Measurements from ENCODE around the gene SOCS4.
"Not testable (repeated sequence)": the region's sequence is repeated elsewhere in the genome, so short reads cannot be mapped to it uniquely, and the experiment has no call there.

The SOCS4 gene, protein sequence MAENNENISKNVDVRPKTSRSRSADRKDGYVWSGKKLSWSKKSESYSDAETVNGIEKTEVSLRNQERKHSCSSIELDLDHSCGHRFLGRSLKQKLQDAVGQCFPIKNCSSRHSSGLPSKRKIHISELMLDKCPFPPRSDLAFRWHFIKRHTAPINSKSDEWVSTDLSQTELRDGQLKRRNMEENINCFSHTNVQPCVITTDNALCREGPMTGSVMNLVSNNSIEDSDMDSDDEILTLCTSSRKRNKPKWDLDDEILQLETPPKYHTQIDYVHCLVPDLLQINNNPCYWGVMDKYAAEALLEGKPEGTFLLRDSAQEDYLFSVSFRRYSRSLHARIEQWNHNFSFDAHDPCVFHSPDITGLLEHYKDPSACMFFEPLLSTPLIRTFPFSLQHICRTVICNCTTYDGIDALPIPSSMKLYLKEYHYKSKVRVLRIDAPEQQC

DNA sequence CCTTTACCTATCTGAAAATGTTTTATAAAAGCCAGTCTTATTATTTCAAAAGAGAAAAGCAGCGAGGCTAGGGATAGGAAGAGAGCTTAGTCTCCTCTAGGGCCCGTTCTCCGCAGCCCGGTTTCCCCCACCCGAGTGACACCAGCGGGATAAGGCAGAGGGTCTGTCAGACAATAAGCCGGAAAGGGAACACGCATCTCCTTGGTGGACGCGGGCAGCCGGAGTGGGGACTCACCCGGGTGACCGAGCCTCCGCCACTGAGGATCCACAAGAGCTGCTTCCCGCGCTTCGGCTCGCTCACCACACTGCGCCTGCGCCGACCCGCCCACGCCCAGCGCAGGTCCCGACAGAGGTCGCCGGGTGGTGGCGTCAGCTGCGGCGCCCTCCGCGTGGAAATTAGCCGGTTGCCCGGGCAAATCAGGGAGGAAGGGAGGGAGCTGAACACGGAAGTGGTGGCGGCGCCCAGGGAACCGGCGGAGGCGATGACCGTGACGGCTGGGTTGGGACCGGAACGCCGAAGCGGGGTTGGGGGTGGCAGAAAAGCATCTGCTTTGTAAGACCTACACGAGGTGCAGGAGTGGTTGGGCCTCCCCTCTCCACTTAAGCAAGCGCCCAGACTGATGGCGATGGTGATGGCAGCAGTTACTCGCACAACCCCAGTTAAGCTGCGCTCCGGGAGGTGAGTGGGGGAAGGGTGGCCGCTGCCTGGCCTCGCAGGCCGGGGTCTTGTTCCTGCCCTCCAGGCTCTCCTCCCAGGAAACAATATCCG, at the start of gene SOCS4, which contains the start of gene WDHD1:
Gene SOCS4 (plus strand): TSS at position 444 of the 769 bp plus-strand sequence. CDS start 15,806 bp downstream, outside the sequence.
Gene WDHD1 (minus strand): TSS at position 307 of the 769 bp plus-strand sequence. CDS start 312 bp downstream, outside the sequence.
- Histone ChIP-seq H3K4me3 (ENCODE audit: low read depth, low read length) (peak within 1 kb of the TSS; percentile 95), H3K4me1 (ENCODE audit: control insufficient read depth, insufficient read depth, low read length) (peaks cover 16% of the 10 kb centered on the region), H3K9me3 (ENCODE audit: control insufficient read depth, insufficient read depth, low read length) (no peaks in the 10 kb centered on the region), H3K9ac (ENCODE audit: low read depth, low read length) (peak within 1 kb of the TSS; percentile 93), H3K27me3 (ENCODE audit: control insufficient read depth, insufficient read depth, low read length) (no peaks in the 10 kb centered on the region), H3K36me3 (ENCODE audit: control insufficient read depth, insufficient read depth, low read length) (no peaks in the 10 kb centered on the region)

DNA sequence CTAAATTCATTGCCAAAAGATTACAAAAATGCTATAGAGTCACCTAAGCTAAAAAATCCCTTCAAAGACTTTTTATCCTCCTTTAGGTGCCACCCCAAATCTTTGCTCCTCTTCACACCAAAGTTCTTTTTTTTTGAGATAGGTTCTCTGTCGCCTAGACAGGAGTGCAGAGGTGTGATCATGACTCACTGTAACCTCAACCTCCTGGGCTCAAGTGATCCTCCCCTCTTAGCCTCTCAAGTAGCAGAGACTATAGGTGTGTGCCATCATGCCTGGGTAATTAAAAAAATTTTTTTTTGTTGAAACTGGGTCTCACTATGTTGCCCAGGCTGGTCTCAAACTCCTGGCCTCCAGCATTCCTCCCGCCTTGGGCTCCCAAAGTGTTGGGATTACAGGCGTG, 48.0 kb upstream of the SOCS4 start:
- Histone ChIP-seq H3K9ac (ENCODE audit: low read depth, low read length) (no peak overlapping the region), H3K9me3 (ENCODE audit: control insufficient read depth, insufficient read depth, low read length) (no peaks in the 10 kb centered on the region), H3K27me3 (ENCODE audit: control insufficient read depth, insufficient read depth, low read length) (no peaks in the 10 kb centered on the region), H3K4me3 (ENCODE audit: low read depth, low read length) (no peak overlapping the region), H3K36me3 (ENCODE audit: control insufficient read depth, insufficient read depth, low read length) (peaks cover 12% of the 10 kb centered on the region), H3K4me1 (ENCODE audit: control insufficient read depth, insufficient read depth, low read length) (no peaks in the 10 kb centered on the region)

DNA sequence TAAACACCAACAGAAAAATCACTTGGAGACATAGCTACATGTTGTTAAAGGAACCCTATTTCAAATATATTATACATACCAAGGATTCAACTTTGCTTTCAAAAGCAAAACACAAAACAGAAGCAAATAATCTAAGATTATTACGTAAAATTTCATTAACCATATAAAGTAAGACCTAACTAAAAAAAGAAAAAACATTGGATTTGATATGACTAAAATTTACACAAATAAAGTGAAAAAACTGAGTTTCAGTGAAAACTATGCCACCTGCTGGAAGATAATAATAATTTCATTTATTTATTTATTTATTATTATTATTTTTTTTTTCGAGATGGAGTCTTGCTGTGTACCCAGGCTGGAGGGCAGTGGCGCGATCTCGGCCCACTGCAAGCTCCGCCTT, 45.3 kb upstream of the SOCS4 start:
- H3K4me3 ChIP-seq (ENCODE audit: low read depth, low read length), result no peak overlapping the region
- H3K27me3 ChIP-seq (ENCODE audit: control insufficient read depth, insufficient read depth, low read length), result no peaks in the 10 kb centered on the region
- peaks cover 22% of the 10 kb centered on the region for H3K36me3 ChIP-seq (ENCODE audit: control insufficient read depth, insufficient read depth, low read length)
- H3K9me3 ChIP-seq (ENCODE audit: control insufficient read depth, insufficient read depth, low read length), result no peaks in the 10 kb centered on the region
- no peak overlapping the region for H3K9ac ChIP-seq (ENCODE audit: low read depth, low read length)
- H3K4me1 ChIP-seq (ENCODE audit: control insufficient read depth, insufficient read depth, low read length), result no peaks in the 10 kb centered on the region

DNA sequence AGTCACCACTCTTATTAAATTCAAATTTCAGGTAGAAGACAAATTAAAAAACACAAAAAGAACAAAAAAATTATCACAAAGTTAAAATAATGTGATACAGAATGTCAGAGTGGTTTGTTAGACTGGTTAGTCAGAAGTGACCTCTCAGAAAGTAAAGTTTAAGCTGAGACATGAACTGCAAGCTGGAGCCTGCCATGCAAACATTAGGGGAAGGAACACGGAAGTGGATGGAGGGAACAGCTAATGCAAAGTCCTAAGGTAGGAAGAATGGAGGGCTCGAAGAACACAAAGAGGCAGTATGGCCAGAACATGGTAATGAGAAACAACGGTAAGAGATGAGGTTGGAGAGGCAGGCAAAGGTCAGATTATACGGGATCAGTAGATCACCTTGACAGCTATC, 41.9 kb upstream of the SOCS4 start:
- Histone ChIP-seq H3K36me3 (ENCODE audit: control insufficient read depth, insufficient read depth, low read length) (peaks cover 26% of the 10 kb centered on the region), H3K9ac (ENCODE audit: low read depth, low read length) (no peak overlapping the region), H3K4me1 (ENCODE audit: control insufficient read depth, insufficient read depth, low read length) (no peaks in the 10 kb centered on the region), H3K27me3 (ENCODE audit: control insufficient read depth, insufficient read depth, low read length) (no peaks in the 10 kb centered on the region), H3K9me3 (ENCODE audit: control insufficient read depth, insufficient read depth, low read length) (no peaks in the 10 kb centered on the region), H3K4me3 (ENCODE audit: low read depth, low read length) (no peak overlapping the region)

DNA sequence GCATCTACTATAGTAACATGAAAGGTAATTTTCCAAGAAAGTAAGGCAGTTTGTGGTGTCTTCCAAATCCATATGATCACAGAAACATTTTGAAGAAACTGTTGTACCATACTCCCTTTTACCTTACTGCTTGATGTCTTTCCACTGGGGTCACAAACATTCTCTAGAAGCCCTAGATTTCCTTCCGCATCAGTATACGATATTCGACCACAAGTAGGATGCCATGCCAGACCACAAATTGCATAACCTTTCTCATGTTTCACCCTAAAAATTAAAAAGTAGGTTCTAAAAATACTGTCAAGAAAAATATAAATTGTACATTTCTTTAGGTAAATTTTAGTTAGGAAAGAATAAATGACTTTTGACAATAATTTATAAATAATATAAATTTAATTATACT, 26.7 kb upstream of the SOCS4 start:
- H3K4me1 ChIP-seq (ENCODE audit: control insufficient read depth, insufficient read depth, low read length), result no peaks in the 10 kb centered on the region
- H3K36me3 ChIP-seq (ENCODE audit: control insufficient read depth, insufficient read depth, low read length), result peaks cover 36% of the 10 kb centered on the region
- no peaks in the 10 kb centered on the region for H3K27me3 ChIP-seq (ENCODE audit: control insufficient read depth, insufficient read depth, low read length)
- H3K4me3 ChIP-seq (ENCODE audit: low read depth, low read length), result no peak overlapping the region
- no peaks in the 10 kb centered on the region for H3K9me3 ChIP-seq (ENCODE audit: control insufficient read depth, insufficient read depth, low read length)
- H3K9ac ChIP-seq (ENCODE audit: low read depth, low read length), result no peak overlapping the region

DNA sequence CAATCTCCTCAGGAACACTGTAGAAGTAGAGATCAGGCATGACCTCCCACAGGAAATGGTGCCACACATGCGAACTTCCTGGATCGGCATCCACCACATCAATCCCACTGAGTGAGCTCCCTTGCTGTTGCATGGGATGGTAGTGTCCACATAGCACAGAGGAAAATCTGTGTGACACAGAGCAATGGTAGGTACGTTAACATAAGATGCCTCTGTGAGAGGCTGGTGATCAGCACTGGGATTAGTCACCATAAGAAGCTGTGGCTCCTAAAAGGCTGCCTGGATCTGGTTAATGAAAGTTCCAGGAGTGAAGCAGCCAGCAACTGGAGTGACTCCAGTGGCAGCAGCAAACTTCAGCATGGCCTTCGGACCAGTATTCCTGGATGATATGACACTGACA, 22.0 kb upstream of the SOCS4 start:
- Histone ChIP-seq H3K9me3 (ENCODE audit: control insufficient read depth, insufficient read depth, low read length) (no peaks in the 10 kb centered on the region), H3K4me1 (ENCODE audit: control insufficient read depth, insufficient read depth, low read length) (no peaks in the 10 kb centered on the region), H3K27me3 (ENCODE audit: control insufficient read depth, insufficient read depth, low read length) (no peaks in the 10 kb centered on the region), H3K9ac (ENCODE audit: low read depth, low read length) (no peak overlapping the region), H3K36me3 (ENCODE audit: control insufficient read depth, insufficient read depth, low read length) (peaks cover 38% of the 10 kb centered on the region), H3K4me3 (ENCODE audit: low read depth, low read length) (no peak overlapping the region)

DNA sequence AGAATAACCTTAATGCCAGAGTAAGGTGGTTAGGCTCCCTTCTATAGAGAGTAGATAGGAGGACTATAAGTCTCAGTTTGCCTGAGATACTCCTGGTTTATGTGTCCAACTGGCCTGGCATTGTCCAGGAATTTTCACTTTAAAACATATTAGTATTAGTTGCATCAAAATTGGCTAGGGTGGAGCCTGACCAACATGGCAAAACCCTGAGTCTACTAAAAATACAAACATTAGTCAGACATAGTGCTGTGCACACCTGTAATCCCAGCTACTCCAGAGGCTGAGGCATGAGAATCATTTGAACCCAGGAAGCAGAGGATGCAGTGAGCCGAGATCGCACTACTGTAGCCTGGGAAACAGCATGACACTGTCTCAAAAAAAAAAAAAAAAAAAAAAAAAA, 12.0 kb upstream of the SOCS4 start:
- no peaks in the 10 kb centered on the region for H3K4me1 ChIP-seq (ENCODE audit: control insufficient read depth, insufficient read depth, low read length)
- peaks cover 17% of the 10 kb centered on the region for H3K36me3 ChIP-seq (ENCODE audit: control insufficient read depth, insufficient read depth, low read length)
- H3K27me3 ChIP-seq (ENCODE audit: control insufficient read depth, insufficient read depth, low read length), result no peaks in the 10 kb centered on the region
- H3K9me3 ChIP-seq (ENCODE audit: control insufficient read depth, insufficient read depth, low read length), result no peaks in the 10 kb centered on the region
- H3K9ac ChIP-seq (ENCODE audit: low read depth, low read length), result no peak overlapping the region
- no peak overlapping the region for H3K4me3 ChIP-seq (ENCODE audit: low read depth, low read length)

DNA sequence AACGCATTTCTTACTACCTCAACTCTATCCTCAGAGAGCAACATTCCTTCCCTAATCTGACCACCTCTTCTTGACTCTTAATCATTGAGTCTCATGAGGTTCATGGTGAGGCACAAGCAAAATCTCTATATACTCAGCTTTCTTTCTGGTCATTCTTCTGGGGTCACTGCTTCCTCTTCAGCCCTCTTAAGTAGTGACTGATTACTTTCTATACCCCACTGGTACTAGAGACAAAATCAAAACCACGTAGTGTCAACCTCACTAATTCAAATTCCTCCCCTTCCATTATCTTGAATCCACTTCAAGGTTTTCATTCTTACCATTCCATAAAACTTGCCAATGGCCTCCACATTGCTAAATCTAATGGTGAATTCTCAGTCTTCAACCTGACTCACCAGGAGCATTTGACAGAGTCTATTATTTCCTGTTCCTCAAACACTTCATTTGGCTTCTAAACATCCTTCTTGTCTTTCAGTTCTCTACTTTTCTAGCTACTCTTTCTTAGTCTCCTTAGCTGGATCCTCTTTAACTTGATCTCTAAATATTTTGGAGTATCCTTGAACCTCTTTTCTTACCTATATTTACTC, 7.0 kb upstream of the SOCS4 start:
- no peak overlapping the region for H3K9ac ChIP-seq (ENCODE audit: low read depth, low read length)
- no peaks in the 10 kb centered on the region for H3K9me3 ChIP-seq (ENCODE audit: control insufficient read depth, insufficient read depth, low read length)
- no peaks in the 10 kb centered on the region for H3K27me3 ChIP-seq (ENCODE audit: control insufficient read depth, insufficient read depth, low read length)
- H3K4me1 ChIP-seq (ENCODE audit: control insufficient read depth, insufficient read depth, low read length), result peaks cover 7% of the 10 kb centered on the region
- no peak overlapping the region for H3K4me3 ChIP-seq (ENCODE audit: low read depth, low read length)
- H3K36me3 ChIP-seq (ENCODE audit: control insufficient read depth, insufficient read depth, low read length), result peaks cover under 1% of the 10 kb centered on the region

DNA sequence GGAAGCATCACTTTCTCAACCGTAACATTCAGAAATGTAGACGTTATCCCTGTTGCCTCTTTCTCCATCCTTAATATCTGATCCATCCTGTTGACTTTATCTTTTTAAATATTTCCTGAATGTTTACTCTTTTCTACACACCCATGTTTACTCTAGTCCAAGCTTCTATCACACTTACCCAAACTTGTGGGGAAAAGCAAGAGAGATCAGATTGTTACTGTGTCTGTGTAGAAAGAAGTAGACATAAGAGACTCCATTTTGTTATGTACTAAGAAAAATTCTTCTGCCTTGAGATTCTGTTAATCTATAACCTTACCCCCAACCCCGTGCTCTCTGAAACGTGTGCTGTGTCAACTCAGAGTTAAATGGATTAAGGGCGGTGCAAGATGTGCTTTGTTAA, 2.7 kb upstream of the SOCS4 start:
- H3K4me1 ChIP-seq (ENCODE audit: control insufficient read depth, insufficient read depth, low read length), result peaks cover 12% of the 10 kb centered on the region
- H3K27me3 ChIP-seq (ENCODE audit: control insufficient read depth, insufficient read depth, low read length); H3K36me3 ChIP-seq (ENCODE audit: control insufficient read depth, insufficient read depth, low read length); H3K9me3 ChIP-seq (ENCODE audit: control insufficient read depth, insufficient read depth, low read length): not testable (repeated sequence)
- peak overlapping the region; percentile 9 for H3K9ac ChIP-seq (ENCODE audit: low read depth, low read length)
- H3K4me3 ChIP-seq (ENCODE audit: low read depth, low read length), result peak overlapping the region; percentile 9

- peaks cover 12% of the 10 kb centered on the region for H3K4me1 ChIP-seq (ENCODE audit: control insufficient read depth, insufficient read depth, low read length)
- peak overlapping the region; percentile 95 for H3K4me3 ChIP-seq (ENCODE audit: low read depth, low read length)
- no peaks in the 10 kb centered on the region for H3K36me3 ChIP-seq (ENCODE audit: control insufficient read depth, insufficient read depth, low read length)
Observed at GRCh38 chr14:55025948-55026347, 1.1 kb upstream of the SOCS4 start.

DNA sequence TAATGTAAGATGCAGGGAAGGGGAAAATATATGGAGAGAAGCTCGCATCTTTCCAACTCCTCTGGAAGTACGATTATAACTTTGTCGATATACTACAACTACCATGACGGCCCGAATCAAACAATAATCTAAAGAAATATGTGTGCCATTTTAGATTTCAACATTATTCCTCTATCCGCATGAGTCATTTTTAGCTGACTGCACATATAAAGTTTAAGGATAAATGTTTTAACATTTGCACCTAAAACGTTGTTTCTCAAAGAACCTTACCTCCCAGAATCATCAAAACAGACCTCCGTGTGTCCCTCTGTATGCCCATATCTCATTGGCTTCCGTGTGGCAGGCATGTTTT, 619 bp upstream of the SOCS4 start:
- Histone ChIP-seq H3K36me3 (ENCODE audit: control insufficient read depth, insufficient read depth, low read length) (no peaks in the 10 kb centered on the region), H3K9me3 (ENCODE audit: control insufficient read depth, insufficient read depth, low read length) (no peaks in the 10 kb centered on the region), H3K4me1 (ENCODE audit: control insufficient read depth, insufficient read depth, low read length) (peaks cover 16% of the 10 kb centered on the region), H3K27me3 (ENCODE audit: control insufficient read depth, insufficient read depth, low read length) (no peaks in the 10 kb centered on the region), H3K4me3 (ENCODE audit: low read depth, low read length) (peak overlapping the region; percentile 95), H3K9ac (ENCODE audit: low read depth, low read length) (peak overlapping the region; percentile 93)

More at GRCh38 chr14:55025948-55026347, 1.1 kb upstream of the SOCS4 start:
- Histone ChIP-seq H3K27me3 (ENCODE audit: control insufficient read depth, insufficient read depth, low read length) (no peaks in the 10 kb centered on the region), H3K9me3 (ENCODE audit: control insufficient read depth, insufficient read depth, low read length) (no peaks in the 10 kb centered on the region), H3K9ac (ENCODE audit: low read depth, low read length) (peak overlapping the region; percentile 93)
